Fibroblast of mammary gland (primary cell): Measurements from ENCODE around the gene USP36.

ENCODE experiments used
- DNase-seq: peaks from one replicate; pipeline ENCODE4 v3.0.0-alpha.2; 2010; ENCODE audit warnings: low read depth
- H3K4me3 ChIP-seq: 2 replicates; pipeline ENCODE4 v1.5.1; 2011; ENCODE audit warnings: low read depth, mild to moderate bottlenecking, low read length, moderate library complexity; ENCODE audit not compliant: control insufficient read depth
- TF ChIP-seq, protein P1 (sequence below): conservative IDR thresholded peaks from 2 replicates; pipeline ENCODE4 v1.5.1; 2011; ENCODE audit warnings: low read depth, low read length, inconsistent platforms; ENCODE audit not compliant: control insufficient read depth, insufficient read depth

The USP36 gene

GRCh38 chr17:78803186-78803845 is 37.3 kb downstream of the USP36 start:
- TF ChIP-seq, protein P1, sequence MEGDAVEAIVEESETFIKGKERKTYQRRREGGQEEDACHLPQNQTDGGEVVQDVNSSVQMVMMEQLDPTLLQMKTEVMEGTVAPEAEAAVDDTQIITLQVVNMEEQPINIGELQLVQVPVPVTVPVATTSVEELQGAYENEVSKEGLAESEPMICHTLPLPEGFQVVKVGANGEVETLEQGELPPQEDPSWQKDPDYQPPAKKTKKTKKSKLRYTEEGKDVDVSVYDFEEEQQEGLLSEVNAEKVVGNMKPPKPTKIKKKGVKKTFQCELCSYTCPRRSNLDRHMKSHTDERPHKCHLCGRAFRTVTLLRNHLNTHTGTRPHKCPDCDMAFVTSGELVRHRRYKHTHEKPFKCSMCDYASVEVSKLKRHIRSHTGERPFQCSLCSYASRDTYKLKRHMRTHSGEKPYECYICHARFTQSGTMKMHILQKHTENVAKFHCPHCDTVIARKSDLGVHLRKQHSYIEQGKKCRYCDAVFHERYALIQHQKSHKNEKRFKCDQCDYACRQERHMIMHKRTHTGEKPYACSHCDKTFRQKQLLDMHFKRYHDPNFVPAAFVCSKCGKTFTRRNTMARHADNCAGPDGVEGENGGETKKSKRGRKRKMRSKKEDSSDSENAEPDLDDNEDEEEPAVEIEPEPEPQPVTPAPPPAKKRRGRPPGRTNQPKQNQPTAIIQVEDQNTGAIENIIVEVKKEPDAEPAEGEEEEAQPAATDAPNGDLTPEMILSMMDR = no peak
- DNase-seq = no peak
- H3K4me3 ChIP-seq = no peak overlapping the region

GRCh38 chr17:78802459-78802858 is 38.2 kb downstream of the USP36 start:
- no peak for DNase-seq
- H3K4me3 ChIP-seq = no peak overlapping the region
- TF ChIP-seq, protein P1 = no peak

- no peak overlapping the region for H3K4me3 ChIP-seq
- DNase-seq = no peak
- TF ChIP-seq, protein P1 = no peak
These were observed 38.6 kb downstream of the USP36 start for GRCh38 chr17:78802008-78802407.

DNA sequence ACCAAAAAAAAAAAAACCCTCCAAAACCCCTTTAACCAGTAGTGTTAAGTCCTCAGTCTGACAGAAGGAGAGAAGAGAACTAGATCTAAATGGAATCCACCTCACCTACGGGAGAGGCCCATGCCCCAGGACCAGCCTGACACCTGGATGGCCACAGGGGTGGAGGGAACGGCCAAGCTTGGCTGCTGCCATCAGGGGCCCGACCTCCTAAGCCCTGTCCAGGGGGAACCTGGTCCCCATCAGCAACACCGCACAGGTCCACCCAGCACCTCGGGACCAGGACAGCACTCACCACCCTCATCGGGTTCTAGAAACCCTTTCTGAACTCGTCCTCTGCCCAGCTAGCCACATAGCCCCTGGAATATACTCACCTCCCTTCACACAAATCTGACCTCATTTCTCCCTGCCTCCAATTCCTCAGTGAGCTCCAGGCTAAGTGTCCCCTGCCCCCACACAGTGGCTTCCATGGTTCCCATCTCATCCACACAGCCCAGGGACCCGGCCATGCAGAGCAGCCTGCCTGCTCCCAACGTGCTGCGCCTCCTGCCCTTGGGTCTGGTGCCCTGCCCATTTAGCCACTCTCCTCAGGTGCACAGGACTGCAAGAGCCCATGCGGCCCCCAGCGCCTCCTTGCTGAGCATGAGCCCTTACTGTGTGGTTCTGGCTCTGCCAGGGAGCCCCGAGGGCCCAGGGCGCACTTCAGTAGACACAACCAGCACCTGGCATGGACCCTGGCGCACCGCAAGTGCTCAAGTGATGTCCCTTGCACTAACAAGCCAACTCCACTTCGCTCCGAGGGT is 40.3 kb downstream of the USP36 start:
- DNase-seq = no peak
- H3K4me3 ChIP-seq = no peak overlapping the region
- TF ChIP-seq, protein P1 = no peak

DNA sequence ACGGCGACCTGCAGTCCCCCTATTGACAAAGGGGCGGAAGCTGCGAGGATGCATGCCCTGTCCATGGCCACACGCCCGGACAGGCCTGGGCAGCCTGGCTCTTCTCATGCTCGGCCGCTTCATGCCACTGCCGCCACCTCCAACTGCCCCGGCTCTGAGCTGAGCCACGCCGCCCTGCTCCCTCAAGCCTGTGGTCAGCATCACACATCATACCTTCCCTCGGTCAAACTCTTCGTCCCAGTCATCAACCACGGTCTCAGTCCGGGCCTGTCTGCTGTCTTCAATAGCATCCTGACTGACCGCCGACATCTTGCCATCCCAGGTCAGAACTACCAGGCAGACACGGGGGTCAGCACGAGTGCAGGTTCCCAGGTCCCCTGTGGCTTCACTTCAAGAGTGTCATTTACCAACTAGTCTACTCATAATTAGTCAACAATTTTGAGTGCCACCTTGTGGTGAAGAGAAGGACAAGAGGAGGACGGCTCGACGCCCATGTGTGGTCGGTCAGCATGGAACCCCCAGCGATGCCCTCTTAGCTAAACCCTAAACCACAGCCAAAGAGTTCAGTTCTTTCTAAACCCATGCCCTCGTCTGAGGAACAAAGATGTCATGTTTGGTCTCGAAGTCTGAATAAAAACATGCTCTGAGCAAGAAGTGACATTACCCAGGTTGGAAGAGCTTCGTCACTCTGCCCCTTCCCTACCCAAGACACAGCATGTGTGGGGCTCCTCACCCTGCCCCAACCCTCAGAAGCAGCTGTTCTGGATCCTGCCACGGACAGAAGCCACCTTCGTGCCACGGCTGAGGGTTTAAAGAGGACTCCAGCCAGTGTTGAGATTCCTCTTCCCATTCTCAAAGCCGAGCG is 41.7 kb downstream of the USP36 start:
- peak; percentile 35 for DNase-seq
- TF ChIP-seq, protein P1 = peak; percentile 32
- H3K4me3 ChIP-seq = no peak overlapping the region
